Suprapubic skin (tissue), 4 donors: ENCODE data around the gene HOXA9.

Experiments used
- POLR2A ChIP-seq, 2 donors: fragments of 450-650 bp; IDR thresholded peaks; one replicate each; pipeline ENCODE4 v1.6.1; 2017; ENCODE audit warnings: antibody characterized with exemption in 2 of 2, mild to moderate bottlenecking in 2 of 2, moderate library complexity in 2 of 2
- POLR2AphosphoS5 ChIP-seq, 3 donors: sonication (generic); formaldehyde crosslinking; IDR thresholded peaks; one replicate each; pipeline ENCODE4 v1.6.1; 2017; ENCODE audit warnings: antibody characterized with exemption in 3 of 3
- TF ChIP-seq, protein P1 (sequence below), 2 donors: fragments of 200-600 bp in 1 of 2; fragments of 450-650 bp in 1 of 2; sonication (generic) in 1 of 2; IDR thresholded peaks; one replicate each; pipeline ENCODE4 v1.5.1; 2016 to 2019; ENCODE audit warnings: antibody characterized with exemption in 2 of 2, mild to moderate bottlenecking in 1 of 2, moderate library complexity in 1 of 2

DNA sequence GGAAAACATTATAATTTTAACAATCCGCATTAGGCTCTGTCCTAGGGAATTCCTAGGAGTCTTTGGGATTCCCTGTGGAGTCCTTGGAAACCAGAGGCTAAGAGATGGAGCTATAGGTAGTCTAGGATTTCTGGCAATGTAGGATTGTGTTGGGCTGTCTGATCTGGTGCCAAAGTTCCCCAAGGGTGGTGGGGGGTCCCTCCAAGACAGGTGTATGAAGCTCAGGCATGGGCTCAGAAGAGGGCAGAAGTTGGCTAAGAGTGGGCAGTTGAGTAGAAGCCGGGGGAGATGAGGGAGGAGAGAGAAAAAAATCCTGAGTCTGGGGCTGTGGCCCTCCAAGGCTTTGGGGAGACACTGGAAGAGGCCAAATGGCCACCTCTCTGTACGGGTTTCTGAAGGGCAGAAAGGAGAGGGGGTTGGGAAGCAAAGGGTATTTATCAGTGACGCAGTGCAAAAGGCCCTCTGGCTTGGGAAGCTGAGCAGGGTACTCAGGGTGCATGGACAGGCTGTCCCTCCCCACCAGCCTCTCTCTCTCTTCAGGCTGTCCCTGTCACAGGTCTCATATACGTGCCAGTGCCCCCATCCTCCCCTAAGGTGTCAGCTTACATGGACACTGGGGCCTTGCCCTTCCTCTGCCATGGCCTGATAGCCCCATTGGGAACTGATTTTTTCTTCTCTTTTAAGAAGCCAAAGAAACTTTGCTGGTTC, 18.7 kb downstream of the HOXA9 start:
- TF ChIP-seq, protein P1, sequence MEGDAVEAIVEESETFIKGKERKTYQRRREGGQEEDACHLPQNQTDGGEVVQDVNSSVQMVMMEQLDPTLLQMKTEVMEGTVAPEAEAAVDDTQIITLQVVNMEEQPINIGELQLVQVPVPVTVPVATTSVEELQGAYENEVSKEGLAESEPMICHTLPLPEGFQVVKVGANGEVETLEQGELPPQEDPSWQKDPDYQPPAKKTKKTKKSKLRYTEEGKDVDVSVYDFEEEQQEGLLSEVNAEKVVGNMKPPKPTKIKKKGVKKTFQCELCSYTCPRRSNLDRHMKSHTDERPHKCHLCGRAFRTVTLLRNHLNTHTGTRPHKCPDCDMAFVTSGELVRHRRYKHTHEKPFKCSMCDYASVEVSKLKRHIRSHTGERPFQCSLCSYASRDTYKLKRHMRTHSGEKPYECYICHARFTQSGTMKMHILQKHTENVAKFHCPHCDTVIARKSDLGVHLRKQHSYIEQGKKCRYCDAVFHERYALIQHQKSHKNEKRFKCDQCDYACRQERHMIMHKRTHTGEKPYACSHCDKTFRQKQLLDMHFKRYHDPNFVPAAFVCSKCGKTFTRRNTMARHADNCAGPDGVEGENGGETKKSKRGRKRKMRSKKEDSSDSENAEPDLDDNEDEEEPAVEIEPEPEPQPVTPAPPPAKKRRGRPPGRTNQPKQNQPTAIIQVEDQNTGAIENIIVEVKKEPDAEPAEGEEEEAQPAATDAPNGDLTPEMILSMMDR (IDR thresholded peaks at IDR 0.05): no peak
- TF ChIP-seq POLR2A (IDR thresholded peaks at IDR 0.05): no peak
- no peak for TF ChIP-seq POLR2AphosphoS5 (IDR thresholded peaks at IDR 0.05)
